ENCODE measurements around the gene CBL.

CBL gene

GRCh38 chr11:119314726-119315125 lies 108.6 kb downstream of the CBL start:
- no peak for DNase-seq (ENCODE audit: low spot score)

DNA sequence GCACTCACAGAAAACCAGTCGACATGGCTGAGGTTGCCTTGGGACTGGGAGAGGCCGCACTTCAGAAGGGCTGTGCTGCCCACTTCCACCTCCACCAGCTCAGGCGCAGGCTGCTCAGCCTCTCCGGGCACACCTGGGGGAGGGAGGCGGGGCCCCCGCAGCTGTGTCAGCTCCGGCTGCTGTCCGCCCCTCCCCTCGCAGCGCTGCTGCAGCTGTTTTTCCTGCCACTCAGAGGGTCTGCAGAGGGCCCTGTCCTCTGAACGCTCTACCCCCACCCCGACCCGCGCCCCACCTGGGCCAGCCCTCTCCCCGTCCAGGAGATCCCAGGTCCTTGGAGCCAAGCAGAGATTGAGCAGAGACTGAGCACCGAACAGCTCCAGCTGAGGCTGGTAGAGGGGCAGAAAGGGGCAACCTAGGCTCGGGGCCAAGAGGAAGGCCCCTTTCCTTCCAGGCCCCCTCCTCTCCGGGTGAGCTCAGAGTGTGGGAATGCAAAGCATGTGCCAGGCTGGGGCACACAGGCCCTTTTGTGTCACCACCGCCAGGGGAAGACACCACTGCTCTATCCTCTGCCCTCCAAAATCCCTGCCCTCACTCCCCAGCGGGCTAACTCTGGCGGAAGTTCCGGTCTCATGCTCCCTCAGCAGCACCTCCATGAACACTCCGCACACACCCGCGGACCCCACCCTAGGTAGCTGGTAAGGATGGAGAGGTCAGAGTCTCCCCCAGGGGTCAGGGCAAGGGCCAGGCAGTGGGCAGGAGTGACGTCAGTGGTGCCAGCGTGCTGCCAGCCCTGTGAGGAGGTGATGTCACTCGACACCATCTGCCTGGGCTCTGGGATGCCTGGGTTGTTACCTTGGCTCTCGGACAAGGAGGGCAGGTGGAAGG lies 109.2 kb downstream of the CBL start:
- DNase-seq (ENCODE audit: low spot score): peak; percentile 71

DNA sequence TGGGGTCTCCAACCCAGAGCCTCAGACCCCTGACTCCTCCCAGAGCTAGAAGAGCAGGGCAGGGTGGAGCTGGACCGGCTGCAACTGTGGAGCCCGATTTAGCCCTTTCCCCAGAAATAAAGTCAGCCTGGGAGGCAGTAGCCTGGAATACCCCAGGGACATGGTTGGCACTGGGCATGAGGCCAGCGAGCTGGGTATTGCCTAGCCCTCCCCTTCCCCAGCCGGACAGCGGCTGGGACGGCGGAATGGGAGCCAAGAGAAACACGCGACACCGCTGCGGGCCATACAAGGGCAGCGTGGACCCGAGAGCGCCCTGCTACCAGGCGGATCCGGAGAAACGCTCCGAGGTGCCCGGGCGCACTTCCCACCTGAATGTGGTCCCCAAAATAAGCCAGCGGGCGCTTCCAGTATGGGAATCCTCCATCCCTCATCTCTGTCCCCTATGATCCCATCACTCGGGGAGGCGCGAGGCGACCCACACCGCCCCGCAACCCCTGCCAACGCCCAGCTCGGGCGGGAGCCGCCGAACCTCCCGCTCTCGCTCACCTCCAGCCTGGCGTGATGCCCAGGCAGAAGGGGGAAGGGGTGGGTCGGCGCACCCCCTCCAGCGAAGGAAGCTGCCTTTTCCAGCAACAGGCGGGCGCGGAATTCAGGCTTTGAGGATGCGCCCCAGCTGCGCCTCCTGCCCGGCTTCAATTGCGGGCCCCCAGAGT lies 110.0 kb downstream of the CBL start:
- no peak for DNase-seq (ENCODE audit: low spot score)

- DNase-seq (ENCODE audit: low spot score): no peak
These were observed 110.8 kb downstream of the CBL start, which contains the start of gene MCAM for GRCh38 chr11:119316729-119317591. TSS of gene MCAM (minus strand) at chr11:119317130. CDS start at chr11:119317101, 29 bp downstream.

DNA sequence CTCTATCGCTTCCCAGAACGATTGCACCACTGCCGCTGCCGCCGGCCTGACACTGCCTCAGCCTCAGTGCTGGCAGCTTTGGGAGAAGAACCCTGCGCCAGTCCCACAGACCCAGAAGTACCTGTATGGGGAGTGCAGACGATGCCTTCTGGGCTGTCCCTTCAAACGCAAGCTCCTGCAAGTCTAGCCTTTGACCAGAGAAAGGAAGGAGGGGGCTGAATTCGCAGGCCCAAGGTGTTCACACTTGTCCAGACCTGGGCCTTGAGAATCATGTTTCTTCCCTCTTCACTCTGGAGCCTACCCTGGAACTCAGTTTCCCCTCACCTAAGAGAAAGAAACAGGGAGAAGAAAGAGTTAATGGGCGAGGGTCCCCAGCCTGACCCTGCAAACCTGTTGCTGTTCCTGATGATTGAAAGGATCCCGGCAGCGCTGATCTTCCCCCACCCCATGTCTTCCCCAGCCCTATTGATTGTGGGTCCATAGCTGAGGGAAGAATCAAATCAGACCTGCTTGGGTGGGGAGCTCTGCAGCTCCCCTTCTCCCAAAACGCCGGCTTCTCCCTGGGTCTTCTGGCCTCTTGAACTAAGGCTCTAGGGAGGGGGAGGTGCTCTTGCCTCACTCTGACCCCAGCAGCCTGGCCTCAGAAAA lies 111.6 kb downstream of the CBL start:
- no peak for DNase-seq (ENCODE audit: low spot score)

DNA sequence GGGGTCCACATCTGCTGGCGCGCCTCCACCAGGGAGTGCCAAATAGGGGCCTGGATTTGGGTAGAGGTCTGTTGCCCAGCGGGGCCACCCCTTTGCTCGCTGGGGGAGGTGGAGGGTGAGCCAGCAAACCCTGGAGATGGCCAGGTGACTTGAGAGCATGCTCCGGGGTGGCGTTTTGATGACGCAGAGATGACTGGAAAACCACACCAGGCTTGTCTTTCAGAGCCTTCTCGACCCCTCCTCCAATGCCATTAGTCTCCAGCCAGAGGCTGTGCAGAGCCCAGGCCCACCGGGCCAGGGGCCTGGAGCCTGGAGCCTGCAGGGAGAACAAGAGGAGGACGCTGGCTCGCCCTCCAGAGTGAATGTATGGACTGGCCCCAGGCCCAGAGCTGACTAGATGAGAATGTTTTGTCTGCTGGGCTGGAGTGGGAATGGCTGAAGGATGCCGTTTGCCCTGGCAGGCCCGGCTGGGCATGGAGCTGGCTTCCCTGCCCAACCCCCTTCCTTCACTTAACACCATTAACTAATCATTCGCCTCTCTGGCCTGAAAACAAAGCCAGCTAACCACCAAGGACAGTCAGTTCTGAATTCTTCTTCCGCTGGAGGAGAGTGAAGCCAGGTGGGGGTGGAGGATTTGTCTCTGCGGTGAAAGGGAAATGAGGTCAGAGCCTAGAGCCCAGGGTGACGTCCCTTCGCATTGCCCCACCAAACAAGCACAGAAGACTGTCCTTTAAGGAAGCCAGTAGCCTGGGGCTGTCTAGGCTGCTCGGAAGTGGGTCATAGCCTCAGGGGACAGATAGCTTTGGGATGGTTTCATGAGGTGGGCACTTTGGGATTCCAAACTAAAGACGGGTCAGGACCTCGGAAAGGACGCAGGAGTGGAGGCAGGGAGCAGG lies 112.3 kb downstream of the CBL start:
- DNase-seq (ENCODE audit: low spot score): peak; percentile 34

- no peak for DNase-seq (ENCODE audit: low spot score)
These were observed 113.1 kb downstream of the CBL start for GRCh38 chr11:119319136-119319699.

DNA sequence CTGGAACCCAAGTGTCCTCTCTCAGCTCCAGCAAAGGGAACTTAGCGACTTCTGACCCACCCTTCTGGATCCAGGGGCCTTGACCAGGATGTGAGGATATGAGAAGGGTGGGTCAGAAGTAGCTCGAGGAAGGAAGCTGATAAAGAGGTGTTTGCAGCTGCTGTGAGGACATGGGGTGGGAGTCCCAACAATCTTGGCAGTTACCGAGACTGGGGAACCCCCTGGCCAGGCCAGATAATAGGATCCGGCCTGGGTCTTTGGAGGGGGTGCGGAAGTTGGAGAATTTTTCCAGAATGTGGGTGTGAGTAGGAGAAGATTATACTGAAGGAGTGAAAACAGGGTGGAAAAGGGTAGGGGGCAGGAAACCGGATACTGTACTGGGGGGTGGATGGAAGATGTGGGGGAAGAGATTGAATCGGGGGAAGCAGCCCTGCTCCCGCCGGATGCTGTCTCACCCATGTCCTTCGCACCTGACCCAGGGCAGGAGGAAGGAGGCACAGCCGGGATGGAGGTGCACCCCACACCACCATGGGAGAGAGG lies 113.6 kb downstream of the CBL start:
- DNase-seq (ENCODE audit: low spot score): no peak

- DNase-seq (ENCODE audit: low spot score): no peak
These were observed 114.2 kb downstream of the CBL start for GRCh38 chr11:119320240-119320775.

DNA sequence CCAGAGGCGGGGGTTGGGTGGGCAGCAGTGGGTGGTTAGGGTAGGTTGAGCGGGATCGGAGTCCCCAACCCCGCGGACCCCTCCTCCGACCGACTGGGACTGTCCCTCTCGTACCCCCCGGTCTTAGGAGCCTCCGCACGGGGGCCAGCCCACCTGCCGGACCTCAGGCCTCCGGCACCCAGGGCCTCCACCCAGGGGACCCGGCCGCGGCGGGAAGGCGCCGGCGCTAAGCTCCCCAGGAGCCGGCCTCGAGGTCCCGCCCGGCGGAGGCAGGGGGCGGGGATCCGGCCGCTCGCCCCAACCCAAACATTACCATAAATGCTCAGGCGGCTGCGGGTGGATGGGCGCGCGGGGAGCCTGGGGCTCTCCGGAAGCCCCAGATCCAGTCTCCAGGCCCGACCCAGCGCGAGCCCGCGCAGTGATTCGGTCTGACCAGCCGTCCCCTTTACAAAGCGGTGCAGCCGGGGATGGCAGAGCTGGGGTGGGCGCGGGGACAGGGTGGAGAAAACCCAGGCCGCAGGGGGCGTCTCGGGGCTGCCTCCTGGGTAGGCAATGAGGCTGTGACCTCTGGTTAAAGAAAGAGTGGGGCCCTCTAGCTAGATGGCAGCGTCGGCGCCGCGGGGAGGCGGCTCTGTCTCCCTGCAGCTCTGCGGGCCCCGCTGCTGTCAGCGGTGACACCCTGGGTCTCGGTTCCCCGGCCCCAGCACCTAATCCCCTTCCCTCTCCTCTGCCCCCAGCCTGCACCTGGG lies 114.8 kb downstream of the CBL start:
- peak; percentile 60 for DNase-seq (ENCODE audit: low spot score)

GRCh38 chr11:119322360-119322739 lies 116.2 kb downstream of the CBL start:
- no peak for DNase-seq (ENCODE audit: low spot score)

GRCh38 chr11:119322921-119323531 lies 116.9 kb downstream of the CBL start:
- no peak for DNase-seq (ENCODE audit: low spot score)

DNA sequence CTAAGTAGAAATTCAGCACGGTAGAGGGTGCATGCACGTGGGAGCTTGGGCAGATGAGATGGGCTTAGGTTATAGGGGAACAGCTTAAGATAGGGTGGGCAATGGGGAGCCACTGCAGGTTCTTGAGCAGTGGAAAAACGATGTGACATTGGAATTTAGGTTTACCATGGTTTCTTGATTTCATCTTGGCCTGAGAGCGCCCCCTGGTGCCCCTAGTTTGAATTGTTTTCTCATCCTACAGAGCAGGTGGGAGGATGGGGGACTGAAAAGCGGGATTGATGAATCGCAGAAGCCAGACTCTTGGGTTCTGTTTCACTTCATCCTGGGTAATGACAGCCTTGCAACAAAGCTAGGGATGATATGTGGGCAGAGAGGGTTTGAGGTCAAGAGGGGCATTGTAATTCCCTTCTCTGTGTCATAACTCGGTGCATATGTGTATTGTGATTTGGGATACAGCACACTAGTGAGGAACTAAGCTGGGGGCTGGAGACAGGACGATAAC lies 117.4 kb downstream of the CBL start:
- DNase-seq (ENCODE audit: low spot score): peak; percentile 80

GRCh38 chr11:119324189-119324588 lies 118.0 kb downstream of the CBL start:
- no peak for DNase-seq (ENCODE audit: low spot score)

GRCh38 chr11:119329320-119329719 lies 123.2 kb downstream of the CBL start:
- no peak for DNase-seq (ENCODE audit: low spot score)

- DNase-seq (ENCODE audit: low spot score): no peak
These were observed 124.1 kb downstream of the CBL start for GRCh38 chr11:119330237-119330636.

GRCh38 chr11:119332111-119332765 lies 126.1 kb downstream of the CBL start:
- no peak for DNase-seq (ENCODE audit: low spot score)
